Neural cell (in vitro differentiated cells): ENCODE results near the gene BRIP1. TPM values are rescaled to one million over a fixed set of nuclear protein-coding genes. Genes with fewer than 3 reads are reported as not detected.

ENCODE experiments used
- H2AFZ ChIP-seq: fragments of 200-600, 300-800 bp; sonication (generic), shearing (Covaris generic); 2 replicates; pipeline ENCODE4 v1.6.0; 2014; ENCODE audit warnings: low read depth, mild to moderate bottlenecking, antibody characterized with exemption, low read length, moderate library complexity
- H3F3A ChIP-seq: fragments of 200-600 bp; shearing (Covaris generic); 2 replicates; pipeline ENCODE4 v1.6.1; 2016; ENCODE audit warnings: mild to moderate bottlenecking, moderate library complexity, mixed read lengths, antibody characterized with exemption, low read length; ENCODE audit not compliant: insufficient read depth, poor library complexity, severe bottlenecking
- H3K27ac ChIP-seq: fragments of 200-600, 300-800 bp; sonication (generic), shearing (Covaris generic); 2 replicates; pipeline ENCODE4 v1.5.1; 2014; ENCODE audit warnings: mild to moderate bottlenecking, low read length, moderate library complexity
- H3K27me3 ChIP-seq: fragments of 300-800, 200-600 bp; sonication (generic), shearing (Covaris generic); 2 replicates; pipeline ENCODE4 v1.6.0; 2014; ENCODE audit warnings: mild to moderate bottlenecking, low read depth, low read length, moderate library complexity; ENCODE audit not compliant: insufficient read depth
- H3K36me3 ChIP-seq: fragments of 300-800, 200-600 bp; sonication (generic), shearing (Covaris generic); 2 replicates; pipeline ENCODE4 v1.5.1; 2014; ENCODE audit warnings: mild to moderate bottlenecking, antibody characterized with exemption, low read length, moderate library complexity; ENCODE audit not compliant: insufficient read depth
- H3K4me2 ChIP-seq: fragments of 300-800, 200-600 bp; sonication (generic), shearing (Covaris generic); 2 replicates; pipeline ENCODE4 v1.6.0; 2014; ENCODE audit warnings: mild to moderate bottlenecking, low read length
- H3K4me3 ChIP-seq: fragments of 300-800, 200-600 bp; sonication (generic), shearing (Covaris generic); 2 replicates; pipeline ENCODE4 v1.5.1; 2014; ENCODE audit warnings: mild to moderate bottlenecking, low read length, moderate library complexity
- H3K79me2 ChIP-seq: fragments of 200-600 bp; shearing (Covaris generic); replicated peaks from 2 replicates; pipeline ENCODE4 v1.6.0; 2014; ENCODE audit warnings: mild to moderate bottlenecking, low read length, moderate library complexity; ENCODE audit not compliant: insufficient read depth
- H3K9ac ChIP-seq: fragments of 300-800, 200-600 bp; sonication (generic), shearing (Covaris generic); 2 replicates; pipeline ENCODE4 v1.6.1; 2016; ENCODE audit warnings: mild to moderate bottlenecking, low read length, mixed read lengths
- H3K9me2 ChIP-seq: fragments of 200-600 bp; shearing (Covaris generic); 2 replicates; pipeline ENCODE4 v1.6.1; 2016; ENCODE audit warnings: mild to moderate bottlenecking, low read length, mixed read lengths; ENCODE audit not compliant: insufficient read depth
- H3K9me3 ChIP-seq: fragments of 200-600, 300-800 bp; sonication (generic), shearing (Covaris generic); 2 replicates; pipeline ENCODE4 v1.6.1; 2016; ENCODE audit warnings: mild to moderate bottlenecking, mixed run types, low read length, moderate library complexity, mixed read lengths
- H4K20me1 ChIP-seq: fragments of 200-600 bp; shearing (Covaris generic); 2 replicates; pipeline ENCODE4 v1.6.1; 2016; ENCODE audit warnings: mild to moderate bottlenecking, mixed run types; ENCODE audit not compliant: insufficient read depth
- CTCF ChIP-seq: fragments of 450-650 bp; IDR thresholded peaks from 2 replicates; pipeline ENCODE4 v1.5.1; 2014; ENCODE audit warnings: antibody characterized with exemption, mild to moderate bottlenecking, moderate library complexity; ENCODE audit not compliant: poor library complexity, severe bottlenecking
- EP300 ChIP-seq: fragments of 450-650 bp; conservative IDR thresholded peaks from 2 replicates; pipeline ENCODE4 v1.6.1; 2014; ENCODE audit warnings: antibody characterized with exemption, mild to moderate bottlenecking, moderate library complexity; ENCODE audit not compliant: poor library complexity, severe bottlenecking
- EZH2 ChIP-seq: fragments of 200-600, 300-800 bp; shearing (Covaris generic), sonication (generic); IDR thresholded peaks from 2 replicates; pipeline ENCODE4 v1.6.1; 2014; ENCODE audit warnings: antibody characterized with exemption, low read length, borderline replicate concordance, mild to moderate bottlenecking; ENCODE audit not compliant: insufficient read depth, poor library complexity, severe bottlenecking
- MXI1 ChIP-seq: fragments of 450-650 bp; conservative IDR thresholded peaks from 2 replicates; pipeline ENCODE4 v1.6.1; 2014; ENCODE audit warnings: antibody characterized with exemption, mild to moderate bottlenecking; ENCODE audit not compliant: poor library complexity, severe bottlenecking
- POLR2AphosphoS5 ChIP-seq: IDR thresholded peaks from 2 replicates; pipeline ENCODE4 v1.6.1; 2012
- RAD21 ChIP-seq: fragments of 450-650 bp; conservative IDR thresholded peaks from 2 replicates; pipeline ENCODE4 v1.6.1; 2014; ENCODE audit warnings: antibody characterized with exemption, mild to moderate bottlenecking, moderate library complexity
- REST ChIP-seq: IDR thresholded peaks from 2 replicates; pipeline ENCODE4 v1.6.1; 2012; ENCODE audit warnings: borderline replicate concordance
- SMC3 ChIP-seq: fragments of 450-650 bp; conservative IDR thresholded peaks from 2 replicates; pipeline ENCODE4 v1.6.1; 2014; ENCODE audit warnings: antibody characterized with exemption, mild to moderate bottlenecking, moderate library complexity; ENCODE audit not compliant: poor library complexity
- TAF1 ChIP-seq: IDR thresholded peaks from 2 replicates; pipeline ENCODE4 v1.6.1; 2012; ENCODE audit warnings: low read depth
- polyA plus RNA-seq: library from polyadenylated mRNA; depleted of rRNA; stranded (reverse); fragments of >200 nt; gene quantifications from 2 replicates; pipeline ENCODE4 v1.2.3, GENCODE V29; 2014

The BRIP1 gene
- polyA plus RNA-seq, 1 donor from 2014 or later, result 0.47 TPM

GRCh38 chr17:61686113-61686512 is 177.2 kb downstream of the BRIP1 start:
- H4K20me1 ChIP-seq, result no peaks in the 10 kb centered on the region

GRCh38 chr17:61684818-61685217 is 178.5 kb downstream of the BRIP1 start:
- Histone ChIP-seq H3K36me3 (no peaks in the 10 kb centered on the region), H3K4me2 (no peak overlapping the region), H3K27ac (no peak overlapping the region), H3K4me3 (no peak overlapping the region), H3K79me2 (no peaks in the 10 kb centered on the region), H3K9me2 (no peaks in the 10 kb centered on the region), H3F3A (no peaks in the 10 kb centered on the region), H2AFZ (no peak overlapping the region), H3K9ac (no peak overlapping the region), H3K27me3 (no peaks in the 10 kb centered on the region), H4K20me1 (no peaks in the 10 kb centered on the region), H3K9me3 (no peaks in the 10 kb centered on the region)
- no peak for TF ChIP-seq RAD21
- no peak for TF ChIP-seq REST
- no peak for TF ChIP-seq EP300
- no peak for TF ChIP-seq MXI1
- no peak for TF ChIP-seq TAF1
- TF ChIP-seq SMC3, result no peak
- TF ChIP-seq EZH2, result no peak
- TF ChIP-seq POLR2AphosphoS5, result no peak
- no peak for TF ChIP-seq CTCF

More at GRCh38 chr17:61686113-61686512, 177.2 kb downstream of the BRIP1 start:
- no peak for TF ChIP-seq TAF1
- TF ChIP-seq CTCF, result no peak
- TF ChIP-seq RAD21, result no peak
- no peak for TF ChIP-seq MXI1
- TF ChIP-seq SMC3, result no peak
- TF ChIP-seq EZH2, result no peak
- no peak overlapping the region for H3K9ac ChIP-seq
- H3K79me2 ChIP-seq, result no peaks in the 10 kb centered on the region
- no peak overlapping the region for H2AFZ ChIP-seq
- no peak overlapping the region for H3K4me2 ChIP-seq
- H3K9me3 ChIP-seq, result no peaks in the 10 kb centered on the region
- H3F3A ChIP-seq, result no peaks in the 10 kb centered on the region
- H3K36me3 ChIP-seq, result no peaks in the 10 kb centered on the region
- no peak overlapping the region for H3K4me3 ChIP-seq
- H3K9me2 ChIP-seq, result no peaks in the 10 kb centered on the region
- H3K27me3 ChIP-seq, result no peaks in the 10 kb centered on the region
- H3K27ac ChIP-seq, result no peak overlapping the region
